ENCODE measurements around the gene LYPD6B. TPM values are rescaled to one million over a fixed set of nuclear protein-coding genes. Genes with fewer than 3 reads are reported as not detected.

Gene LYPD6B
- total and polyA plus RNA-seq, 4 donors, result 0.13 to 0.59 (median 0.14) TPM

DNA sequence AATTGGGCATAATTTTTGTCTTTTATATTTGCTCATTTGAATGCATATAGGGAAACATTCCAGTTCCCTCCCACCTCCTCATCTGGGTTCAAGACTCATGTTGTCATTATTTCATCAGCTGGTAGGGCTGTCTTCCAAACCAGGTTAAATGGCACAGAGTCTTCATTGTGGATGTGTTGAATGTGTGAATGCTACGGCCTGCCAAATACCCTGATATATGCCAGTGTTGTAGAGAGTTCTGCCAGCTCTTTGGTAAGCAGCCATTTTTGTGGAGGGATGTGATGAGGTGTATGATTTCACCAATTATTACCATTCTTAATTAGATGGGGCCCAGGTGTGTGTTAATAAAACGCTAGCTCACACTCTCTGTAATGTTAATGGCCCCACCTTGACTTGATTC is 121.7 kb downstream of the LYPD6B start:
- WGBS, result 83% methylated on average over 2 of the region's 2 CpGs
- H3K4me3 ChIP-seq (ENCODE audit: low read depth in 1 of 3, low read length in 3 of 3), result no peak overlapping the region
- H3K9me3 ChIP-seq (ENCODE audit: control insufficient read depth in 4 of 4, low read length in 3 of 4), result no peaks in the 10 kb centered on the region
- H3K36me3 ChIP-seq (ENCODE audit: control insufficient read depth in 4 of 4, insufficient read depth in 3 of 4, low read depth in 1 of 4, low read length in 3 of 4), result no peaks in the 10 kb centered on the region
- no peaks in the 10 kb centered on the region for H3K27me3 ChIP-seq (ENCODE audit: control insufficient read depth in 4 of 4, insufficient read depth in 4 of 4, low read length in 3 of 4)
- no peak overlapping the region for H3K27ac ChIP-seq (ENCODE audit: low read depth in 1 of 2, low read length in 2 of 2)
- no peaks in the 10 kb centered on the region for H3K4me1 ChIP-seq (ENCODE audit: control insufficient read depth in 4 of 4, insufficient read depth in 4 of 4, low read length in 3 of 4)
- no peak for TF ChIP-seq TAF1 (conservative IDR thresholded peaks at IDR 0.05)
- TF ChIP-seq, protein P1, sequence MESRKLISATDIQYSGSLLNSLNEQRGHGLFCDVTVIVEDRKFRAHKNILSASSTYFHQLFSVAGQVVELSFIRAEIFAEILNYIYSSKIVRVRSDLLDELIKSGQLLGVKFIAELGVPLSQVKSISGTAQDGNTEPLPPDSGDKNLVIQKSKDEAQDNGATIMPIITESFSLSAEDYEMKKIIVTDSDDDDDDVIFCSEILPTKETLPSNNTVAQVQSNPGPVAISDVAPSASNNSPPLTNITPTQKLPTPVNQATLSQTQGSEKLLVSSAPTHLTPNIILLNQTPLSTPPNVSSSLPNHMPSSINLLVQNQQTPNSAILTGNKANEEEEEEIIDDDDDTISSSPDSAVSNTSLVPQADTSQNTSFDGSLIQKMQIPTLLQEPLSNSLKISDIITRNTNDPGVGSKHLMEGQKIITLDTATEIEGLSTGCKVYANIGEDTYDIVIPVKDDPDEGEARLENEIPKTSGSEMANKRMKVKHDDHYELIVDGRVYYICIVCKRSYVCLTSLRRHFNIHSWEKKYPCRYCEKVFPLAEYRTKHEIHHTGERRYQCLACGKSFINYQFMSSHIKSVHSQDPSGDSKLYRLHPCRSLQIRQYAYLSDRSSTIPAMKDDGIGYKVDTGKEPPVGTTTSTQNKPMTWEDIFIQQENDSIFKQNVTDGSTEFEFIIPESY (IDR thresholded peaks at IDR 0.05), result no peak
- no peak for DNase-seq (ENCODE audit: low spot score)
- no peak overlapping the region for H3K9ac ChIP-seq (ENCODE audit: low read depth in 1 of 2, low read length in 2 of 2)

DNA sequence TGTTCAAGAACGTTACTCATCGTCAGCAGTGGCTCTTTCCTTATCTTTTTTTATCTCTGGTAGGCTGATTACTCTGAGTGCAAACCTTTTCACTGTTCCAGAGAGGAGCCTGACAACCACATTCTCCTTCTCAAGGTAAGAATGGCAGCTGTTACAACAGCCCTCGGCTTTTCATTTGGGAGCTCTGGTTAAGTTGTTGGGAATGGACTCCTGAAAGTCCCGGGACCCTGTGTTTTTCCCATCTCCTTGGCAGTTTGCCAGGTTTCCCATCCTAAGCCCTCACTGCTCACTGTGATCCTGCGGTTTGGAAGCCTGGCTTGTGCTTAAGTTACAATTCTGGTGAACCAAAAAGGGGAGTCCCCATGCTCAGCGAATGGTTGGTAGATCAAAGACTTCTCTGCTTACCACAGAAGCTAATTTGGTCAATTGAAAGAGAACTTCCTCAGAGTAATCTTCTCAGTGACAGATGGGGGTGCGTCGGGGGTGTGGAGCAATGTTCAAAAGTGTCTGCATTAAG is 122.3 kb downstream of the LYPD6B start:
- TF ChIP-seq, protein P2, sequence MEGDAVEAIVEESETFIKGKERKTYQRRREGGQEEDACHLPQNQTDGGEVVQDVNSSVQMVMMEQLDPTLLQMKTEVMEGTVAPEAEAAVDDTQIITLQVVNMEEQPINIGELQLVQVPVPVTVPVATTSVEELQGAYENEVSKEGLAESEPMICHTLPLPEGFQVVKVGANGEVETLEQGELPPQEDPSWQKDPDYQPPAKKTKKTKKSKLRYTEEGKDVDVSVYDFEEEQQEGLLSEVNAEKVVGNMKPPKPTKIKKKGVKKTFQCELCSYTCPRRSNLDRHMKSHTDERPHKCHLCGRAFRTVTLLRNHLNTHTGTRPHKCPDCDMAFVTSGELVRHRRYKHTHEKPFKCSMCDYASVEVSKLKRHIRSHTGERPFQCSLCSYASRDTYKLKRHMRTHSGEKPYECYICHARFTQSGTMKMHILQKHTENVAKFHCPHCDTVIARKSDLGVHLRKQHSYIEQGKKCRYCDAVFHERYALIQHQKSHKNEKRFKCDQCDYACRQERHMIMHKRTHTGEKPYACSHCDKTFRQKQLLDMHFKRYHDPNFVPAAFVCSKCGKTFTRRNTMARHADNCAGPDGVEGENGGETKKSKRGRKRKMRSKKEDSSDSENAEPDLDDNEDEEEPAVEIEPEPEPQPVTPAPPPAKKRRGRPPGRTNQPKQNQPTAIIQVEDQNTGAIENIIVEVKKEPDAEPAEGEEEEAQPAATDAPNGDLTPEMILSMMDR (IDR thresholded peaks at IDR 0.05; ENCODE audit: low read depth, low read length, missing input control), result no peak
- no peak for TF ChIP-seq RAD21 (IDR thresholded peaks at IDR 0.05)
- no peak for TF ChIP-seq YY1 (IDR thresholded peaks at IDR 0.05)
- TF ChIP-seq GABPA (IDR thresholded peaks at IDR 0.05 in 1 of 2, conservative IDR thresholded peaks at IDR 0.05 in 1 of 2), result no peak
- no peak for TF ChIP-seq HNF4A (conservative IDR thresholded peaks at IDR 0.05)
- TF ChIP-seq FOXA2 (IDR thresholded peaks at IDR 0.05), result no peak
- no peak for TF ChIP-seq HNF4G (IDR thresholded peaks at IDR 0.05)
- TF ChIP-seq, protein P1 (IDR thresholded peaks at IDR 0.05), result no peak
- no peak for TF ChIP-seq EGR1 (IDR thresholded peaks at IDR 0.05; ENCODE audit: low read depth in 2 of 2)
- TF ChIP-seq, protein P3, sequence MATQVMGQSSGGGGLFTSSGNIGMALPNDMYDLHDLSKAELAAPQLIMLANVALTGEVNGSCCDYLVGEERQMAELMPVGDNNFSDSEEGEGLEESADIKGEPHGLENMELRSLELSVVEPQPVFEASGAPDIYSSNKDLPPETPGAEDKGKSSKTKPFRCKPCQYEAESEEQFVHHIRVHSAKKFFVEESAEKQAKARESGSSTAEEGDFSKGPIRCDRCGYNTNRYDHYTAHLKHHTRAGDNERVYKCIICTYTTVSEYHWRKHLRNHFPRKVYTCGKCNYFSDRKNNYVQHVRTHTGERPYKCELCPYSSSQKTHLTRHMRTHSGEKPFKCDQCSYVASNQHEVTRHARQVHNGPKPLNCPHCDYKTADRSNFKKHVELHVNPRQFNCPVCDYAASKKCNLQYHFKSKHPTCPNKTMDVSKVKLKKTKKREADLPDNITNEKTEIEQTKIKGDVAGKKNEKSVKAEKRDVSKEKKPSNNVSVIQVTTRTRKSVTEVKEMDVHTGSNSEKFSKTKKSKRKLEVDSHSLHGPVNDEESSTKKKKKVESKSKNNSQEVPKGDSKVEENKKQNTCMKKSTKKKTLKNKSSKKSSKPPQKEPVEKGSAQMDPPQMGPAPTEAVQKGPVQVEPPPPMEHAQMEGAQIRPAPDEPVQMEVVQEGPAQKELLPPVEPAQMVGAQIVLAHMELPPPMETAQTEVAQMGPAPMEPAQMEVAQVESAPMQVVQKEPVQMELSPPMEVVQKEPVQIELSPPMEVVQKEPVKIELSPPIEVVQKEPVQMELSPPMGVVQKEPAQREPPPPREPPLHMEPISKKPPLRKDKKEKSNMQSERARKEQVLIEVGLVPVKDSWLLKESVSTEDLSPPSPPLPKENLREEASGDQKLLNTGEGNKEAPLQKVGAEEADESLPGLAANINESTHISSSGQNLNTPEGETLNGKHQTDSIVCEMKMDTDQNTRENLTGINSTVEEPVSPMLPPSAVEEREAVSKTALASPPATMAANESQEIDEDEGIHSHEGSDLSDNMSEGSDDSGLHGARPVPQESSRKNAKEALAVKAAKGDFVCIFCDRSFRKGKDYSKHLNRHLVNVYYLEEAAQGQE (IDR thresholded peaks at IDR 0.05), result no peak
- no peak for TF ChIP-seq FOXA1 (IDR thresholded peaks at IDR 0.05)
- no peak for TF ChIP-seq JUND (IDR thresholded peaks at IDR 0.05)
- no peak for TF ChIP-seq RXRA (IDR thresholded peaks at IDR 0.05)
- TF ChIP-seq, protein P4, sequence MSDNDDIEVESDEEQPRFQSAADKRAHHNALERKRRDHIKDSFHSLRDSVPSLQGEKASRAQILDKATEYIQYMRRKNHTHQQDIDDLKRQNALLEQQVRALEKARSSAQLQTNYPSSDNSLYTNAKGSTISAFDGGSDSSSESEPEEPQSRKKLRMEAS (IDR thresholded peaks at IDR 0.05), result no peak
- 59% methylated on average over 8 of the region's 8 CpGs for WGBS
- no peak overlapping the region for H3K4me3 ChIP-seq (ENCODE audit: low read depth in 1 of 3, low read length in 3 of 3)
- no peaks in the 10 kb centered on the region for H3K36me3 ChIP-seq (ENCODE audit: control insufficient read depth in 4 of 4, insufficient read depth in 3 of 4, low read depth in 1 of 4, low read length in 3 of 4)
- no peaks in the 10 kb centered on the region for H3K27me3 ChIP-seq (ENCODE audit: control insufficient read depth in 4 of 4, insufficient read depth in 4 of 4, low read length in 3 of 4)
- H3K27ac ChIP-seq (ENCODE audit: low read depth in 1 of 2, low read length in 2 of 2), result no peak overlapping the region
- H3K4me1 ChIP-seq (ENCODE audit: control insufficient read depth in 4 of 4, insufficient read depth in 4 of 4, low read length in 3 of 4), result no peaks in the 10 kb centered on the region
- no peaks in the 10 kb centered on the region for H3K9me3 ChIP-seq (ENCODE audit: control insufficient read depth in 4 of 4, low read length in 3 of 4)
- DNase-seq (ENCODE audit: low spot score), result no peak
- H3K9ac ChIP-seq (ENCODE audit: low read depth in 1 of 2, low read length in 2 of 2), result no peak overlapping the region
